Measurements from ENCODE around the gene C5orf22.
A peak's percentile ranks its signal among the peaks of the same experiment; 100 is the strongest.

Gene C5orf22

GRCh38 chr5:31531888-31532547 lies at the start of gene C5orf22, which contains the start of gene DROSHA:
Gene C5orf22 (plus strand): TSS chr5:31532301. CDS start chr5:31532393, 92 bp downstream.
Gene DROSHA (minus strand): TSS chr5:31532093. CDS start chr5:31529059, 3,034 bp downstream.
- DNase-seq: peak; percentile 94 to 95

DNA sequence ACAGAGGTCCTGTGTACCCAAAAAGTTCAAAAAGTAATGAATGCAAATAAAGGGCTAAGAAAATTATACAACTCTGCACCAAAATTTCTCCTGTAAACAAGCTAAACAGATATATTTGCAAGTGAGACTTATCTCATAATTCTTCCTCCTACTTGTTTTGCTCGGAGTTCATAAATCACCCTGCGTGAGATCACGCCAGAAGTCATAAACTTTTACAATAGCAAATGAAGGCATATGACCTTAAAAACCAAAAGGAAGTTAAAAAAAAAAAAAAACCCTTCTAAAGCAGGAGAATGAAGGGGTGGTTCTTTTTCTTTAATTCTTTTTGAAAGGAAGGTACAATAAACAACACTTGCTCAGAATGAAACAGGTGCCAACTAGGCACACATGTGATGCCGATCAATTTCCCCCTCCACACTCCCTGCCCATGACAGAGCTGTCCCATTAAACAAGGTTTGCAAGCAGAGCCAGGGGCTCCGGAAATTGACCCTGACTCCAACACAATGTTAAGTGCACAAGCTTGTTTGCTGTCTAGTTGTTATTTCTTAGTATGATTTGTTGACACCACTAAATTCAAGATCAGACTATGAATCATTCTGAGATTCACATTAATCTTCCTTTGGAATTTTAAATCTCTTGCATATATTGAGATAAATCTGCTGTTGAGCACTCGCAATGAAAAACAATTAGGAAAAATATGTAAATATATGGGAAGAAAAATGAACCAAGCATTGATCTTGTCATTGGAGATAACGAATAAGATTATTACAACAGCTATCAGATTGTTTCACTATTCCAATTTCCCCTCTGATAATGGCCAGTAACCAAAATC lies 46.5 kb upstream of the C5orf22 start:
- DNase-seq: no peak

DNA sequence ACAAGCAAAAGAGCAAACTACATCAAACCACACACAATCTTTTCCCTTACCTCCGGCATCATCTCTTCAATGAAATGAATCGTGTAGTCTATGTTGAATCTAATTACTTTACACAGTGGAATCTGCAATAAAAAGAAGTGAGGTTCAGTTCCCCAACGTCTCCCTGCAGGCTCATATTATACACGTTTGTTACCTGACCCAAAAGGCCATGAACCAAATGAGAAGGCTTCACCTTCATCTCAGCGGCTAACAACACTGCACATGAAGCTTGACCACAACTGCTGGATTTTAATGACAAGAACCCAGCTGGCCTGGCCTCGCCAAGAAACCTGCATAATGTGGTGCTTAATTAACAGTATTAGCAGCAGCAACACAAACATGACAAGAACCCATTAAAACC lies 45.7 kb upstream of the C5orf22 start:
- DNase-seq: no peak

DNA sequence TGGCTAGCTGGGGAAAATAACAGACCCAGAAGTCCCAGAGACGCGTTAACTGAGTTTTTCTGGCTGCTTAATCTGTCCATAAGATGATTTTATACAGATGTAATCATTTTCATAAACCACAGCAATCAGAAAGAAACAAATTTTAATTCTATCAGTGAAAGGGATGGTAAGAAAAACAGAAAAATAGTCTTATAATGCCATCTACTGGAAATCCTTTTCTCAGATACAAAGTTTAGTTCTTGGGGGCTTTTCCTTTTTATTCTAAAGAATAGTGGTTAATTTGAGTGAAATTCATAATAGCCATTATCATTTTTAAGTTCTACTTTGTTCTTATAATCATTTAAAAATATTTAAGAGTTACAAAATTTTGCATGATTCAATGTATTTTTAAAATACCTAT lies 44.6 kb upstream of the C5orf22 start:
- DNase-seq: no peak

DNA sequence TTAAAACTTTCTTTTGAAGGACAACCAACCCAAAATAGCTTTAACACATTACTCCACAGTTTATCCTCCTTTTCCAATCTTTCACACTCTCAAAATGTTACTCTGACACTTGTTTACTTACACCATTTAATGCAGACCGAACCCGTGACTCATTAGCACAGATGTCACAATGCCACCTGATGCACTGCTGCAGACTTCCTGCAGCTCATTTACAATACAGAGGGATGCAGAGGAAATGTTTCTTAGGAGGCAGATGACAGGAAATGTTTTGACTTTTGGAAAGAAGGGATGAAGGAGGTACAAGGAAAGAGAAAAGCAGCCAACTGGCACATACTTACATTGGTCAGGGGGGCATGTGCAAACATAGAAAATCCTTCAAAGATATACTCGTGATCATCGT lies 39.2 kb upstream of the C5orf22 start:
- no peak for DNase-seq

- DNase-seq: no peak
These were observed 36.8 kb upstream of the C5orf22 start for GRCh38 chr5:31495336-31495735.

DNA sequence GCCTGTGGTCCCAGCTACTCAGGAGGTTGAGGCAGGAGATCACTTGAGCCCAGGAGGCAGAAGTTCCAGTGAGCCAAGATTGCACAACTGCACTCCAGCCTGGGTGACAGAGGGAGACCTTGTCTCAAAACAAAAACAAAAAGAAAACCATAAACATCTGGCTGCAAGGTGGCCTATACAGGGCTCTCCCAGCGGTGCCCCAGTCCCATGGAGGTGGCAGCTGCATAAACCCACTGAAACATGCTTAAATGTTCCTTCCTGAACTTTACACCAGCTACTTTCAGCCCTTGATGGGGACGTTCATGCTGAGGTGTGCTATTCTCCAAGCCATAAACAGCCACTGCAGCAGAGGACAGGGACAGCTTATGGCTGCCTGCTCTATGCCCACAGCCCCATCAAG lies 35.8 kb upstream of the C5orf22 start:
- DNase-seq: no peak

GRCh38 chr5:31496891-31497290 lies 35.2 kb upstream of the C5orf22 start:
- no peak for DNase-seq

DNA sequence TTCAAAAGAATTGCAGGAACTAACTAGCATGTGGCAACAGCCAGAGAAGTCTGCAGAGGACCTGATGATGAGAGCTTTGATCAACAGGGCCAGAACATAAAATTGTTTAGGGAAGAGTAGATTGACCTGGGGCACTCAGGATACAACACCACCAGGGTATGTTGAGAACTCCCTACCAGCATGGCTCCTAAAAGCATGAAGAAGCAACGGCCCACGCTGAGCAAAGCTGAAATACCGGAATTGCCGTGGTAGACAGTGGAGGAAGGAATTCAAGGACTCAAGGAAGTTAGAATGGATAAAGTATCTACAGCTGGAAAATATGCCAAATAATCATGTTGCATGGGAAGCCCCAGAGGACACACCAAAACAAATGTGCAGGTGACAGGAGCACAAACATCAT lies 31.8 kb upstream of the C5orf22 start:
- DNase-seq: no peak

- DNase-seq: no peak
These were observed 29.6 kb upstream of the C5orf22 start for GRCh38 chr5:31502506-31502905.

DNA sequence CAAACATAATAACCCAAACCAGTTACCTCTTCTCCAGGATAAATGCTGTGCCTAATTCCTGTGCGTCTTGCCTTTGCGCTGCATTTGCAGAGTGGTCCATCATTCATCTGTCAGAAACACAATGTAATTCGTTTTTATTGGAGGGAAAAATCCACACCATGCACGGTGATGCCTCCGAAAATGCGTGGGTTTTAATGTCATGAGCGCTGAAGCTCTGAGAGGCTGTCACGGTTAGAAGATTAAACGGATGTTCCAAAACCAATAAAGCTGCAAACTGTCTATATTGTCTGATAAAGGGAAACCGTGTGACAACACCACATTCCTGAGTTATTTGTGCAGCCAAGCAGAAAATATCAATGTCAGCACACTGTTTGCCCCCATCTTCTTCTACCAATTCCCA lies 27.6 kb upstream of the C5orf22 start:
- no peak for DNase-seq

DNA sequence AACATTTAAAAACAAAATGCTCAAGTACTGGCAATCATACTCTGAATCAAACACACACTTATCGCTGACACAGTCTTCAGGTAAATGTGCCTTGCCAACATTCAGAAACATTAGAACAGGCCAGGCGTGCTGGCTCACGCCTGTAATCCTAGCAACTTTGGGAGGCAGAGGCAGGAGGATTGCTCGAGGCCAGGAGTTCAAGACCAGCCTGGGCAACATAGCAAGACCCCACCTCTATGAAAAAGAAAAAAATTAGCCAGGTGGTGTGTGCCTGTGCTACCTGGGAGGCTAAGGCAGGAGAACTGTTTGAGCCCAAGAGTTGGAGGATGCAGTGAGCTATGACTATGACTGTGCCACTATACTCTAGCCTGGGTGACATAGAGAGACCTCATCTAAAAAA lies 20.8 kb upstream of the C5orf22 start:
- no peak for DNase-seq

DNA sequence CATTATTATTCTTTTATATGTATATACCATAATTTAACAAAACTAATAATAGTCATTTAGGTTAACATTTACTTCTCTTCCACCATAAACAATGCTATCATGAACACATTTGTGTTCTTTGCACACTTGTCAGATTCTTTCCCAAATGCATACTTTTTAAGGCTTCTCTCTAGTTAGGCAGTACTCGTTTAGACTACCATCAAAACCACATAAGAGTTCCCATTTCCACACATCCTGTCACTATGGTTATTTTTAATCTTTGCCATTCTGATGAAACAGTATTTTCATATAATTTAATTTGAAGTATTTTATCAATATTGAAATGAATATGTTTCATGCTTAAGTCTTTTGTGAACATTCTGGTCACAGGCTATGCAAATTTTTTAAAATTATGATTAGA lies 15.3 kb upstream of the C5orf22 start:
- no peak for DNase-seq

DNA sequence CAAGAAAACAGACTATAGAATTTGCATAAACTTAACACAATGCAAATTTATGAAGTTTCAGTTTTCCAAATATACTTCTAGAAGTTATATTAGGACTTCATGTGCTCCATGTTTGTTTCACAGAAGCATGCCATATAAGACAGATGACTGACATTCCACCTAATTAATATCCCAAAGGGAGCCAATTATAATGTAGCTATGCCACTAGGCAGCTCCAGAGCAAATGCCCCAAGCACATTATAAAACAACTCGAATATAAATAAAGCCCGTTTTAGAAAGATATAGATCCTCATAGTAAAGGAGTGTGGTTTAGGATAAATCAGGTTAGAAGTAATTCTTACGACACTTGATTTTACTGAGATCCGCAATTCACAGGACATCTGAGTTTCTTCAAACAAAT lies 9.1 kb upstream of the C5orf22 start:
- no peak for DNase-seq

DNA sequence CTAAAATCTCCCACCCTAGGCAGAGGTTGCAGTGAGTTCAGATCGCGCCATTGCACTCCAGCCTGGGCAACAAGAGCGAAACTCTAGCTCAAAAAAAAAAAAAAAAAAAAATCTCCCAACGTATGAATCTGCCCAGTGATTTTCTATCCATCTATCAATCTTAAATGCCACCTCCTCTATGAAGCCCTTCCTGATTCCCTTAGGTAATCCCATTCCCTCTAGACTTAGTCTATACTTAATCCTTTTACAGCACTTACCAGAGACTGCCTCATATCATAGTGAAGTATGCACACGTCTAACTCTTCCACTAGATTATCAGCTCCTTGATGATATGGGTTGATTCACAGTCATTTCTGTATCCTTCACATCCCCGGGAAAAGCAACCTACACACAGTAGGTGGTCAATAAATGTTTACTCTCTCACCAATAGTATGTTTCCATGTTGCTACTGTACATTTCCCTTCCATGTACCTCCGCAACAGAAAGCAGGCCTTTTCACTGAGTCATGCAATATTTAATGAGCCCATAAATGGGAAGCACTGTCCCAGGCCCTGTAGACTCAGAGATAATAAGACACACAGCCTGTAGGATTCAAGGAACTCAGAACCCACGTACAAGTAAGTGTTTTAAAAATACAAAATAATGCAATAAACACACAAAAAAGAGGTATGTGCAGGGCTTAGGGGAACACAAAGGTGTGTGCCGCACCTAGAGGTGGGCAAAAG lies 1.4 kb upstream of the C5orf22 start:
- DNase-seq: no peak

DNA sequence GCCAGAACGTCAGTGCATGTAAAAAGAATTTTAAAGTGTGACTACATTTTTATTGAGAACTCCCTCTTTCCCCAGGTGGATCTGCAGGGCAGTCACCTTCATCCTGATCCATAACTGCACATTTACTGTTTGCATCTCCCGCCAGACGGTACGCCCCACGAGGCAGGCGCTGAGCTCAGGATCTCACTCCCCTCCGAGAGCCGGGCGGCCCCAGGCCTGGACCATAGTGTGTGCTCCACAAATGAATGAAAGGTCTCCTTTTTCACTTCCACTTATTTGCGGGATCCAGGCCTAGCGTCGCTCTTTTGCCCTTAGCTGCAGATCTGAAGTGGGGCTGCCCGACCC lies 586 bp upstream of the C5orf22 start:
- peak; percentile 28 to 31 for DNase-seq

- DNase-seq: no peak
These were observed 2.5 kb downstream of the C5orf22 start for GRCh38 chr5:31534527-31535046.

DNA sequence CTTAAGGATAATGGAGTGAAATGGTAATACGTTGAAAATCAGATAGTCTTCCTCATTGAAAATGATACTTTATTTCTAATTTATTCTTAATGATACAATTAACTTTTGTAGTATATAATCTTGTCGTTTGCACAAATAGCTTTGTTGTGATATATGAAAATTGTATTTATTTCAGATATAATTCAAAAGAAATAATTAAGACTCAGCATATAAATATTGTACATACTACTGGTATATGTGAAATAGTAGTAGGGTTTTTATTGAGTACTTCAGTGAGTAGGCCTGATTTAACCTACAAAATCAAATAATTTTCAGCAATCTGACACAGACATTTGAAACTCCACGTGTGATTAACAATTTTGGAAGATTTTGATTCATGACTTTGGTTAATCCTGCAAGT lies 4.8 kb downstream of the C5orf22 start:
- DNase-seq: no peak

DNA sequence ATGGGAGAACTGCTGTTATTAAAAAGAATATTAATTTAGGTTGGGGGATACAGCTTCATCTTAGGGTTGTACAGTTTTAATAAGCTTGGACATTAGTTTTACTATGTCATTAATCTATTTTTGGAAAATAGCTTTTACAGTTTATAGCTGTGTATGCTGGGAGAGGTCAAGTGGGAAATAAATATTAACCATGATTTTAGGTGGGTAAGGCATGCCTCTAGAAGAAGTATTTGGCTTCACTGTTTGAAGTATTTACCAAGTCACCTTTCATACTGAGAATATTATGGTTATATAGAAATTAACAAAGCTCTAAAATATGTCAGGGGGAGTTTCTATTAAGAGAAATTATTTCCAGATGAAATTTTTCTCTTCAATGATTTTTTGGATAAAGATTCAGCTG lies 5.2 kb downstream of the C5orf22 start:
- DNase-seq: no peak

- DNase-seq: no peak
These were observed 5.8 kb downstream of the C5orf22 start for GRCh38 chr5:31537851-31538250.

DNA sequence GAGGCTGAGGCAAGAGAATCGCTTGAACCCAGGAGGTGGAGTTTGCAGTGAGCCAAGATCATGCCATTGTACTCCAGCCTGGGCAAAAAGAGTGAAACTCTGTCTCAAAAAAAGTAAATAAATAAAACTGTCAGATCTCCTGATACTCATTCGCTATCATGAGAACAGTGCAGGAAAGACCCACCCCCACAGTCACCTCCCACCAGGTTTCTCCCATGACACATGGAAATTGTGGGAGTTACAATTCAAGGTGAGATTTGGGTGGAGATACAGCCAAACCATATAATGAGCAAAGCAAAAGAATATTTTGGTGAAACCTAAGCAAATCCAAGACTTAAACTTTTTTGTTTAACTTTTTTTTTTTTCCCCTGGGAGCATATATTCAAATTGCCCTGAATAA lies 17.0 kb downstream of the C5orf22 start:
- peak in 1 of 2 experiments; percentile 25 for DNase-seq

- no peak for DNase-seq
These were observed 19.8 kb downstream of the C5orf22 start for GRCh38 chr5:31551878-31552277.

- no peak for DNase-seq
These were observed 21.8 kb downstream of the C5orf22 start for GRCh38 chr5:31553863-31554262.

DNA sequence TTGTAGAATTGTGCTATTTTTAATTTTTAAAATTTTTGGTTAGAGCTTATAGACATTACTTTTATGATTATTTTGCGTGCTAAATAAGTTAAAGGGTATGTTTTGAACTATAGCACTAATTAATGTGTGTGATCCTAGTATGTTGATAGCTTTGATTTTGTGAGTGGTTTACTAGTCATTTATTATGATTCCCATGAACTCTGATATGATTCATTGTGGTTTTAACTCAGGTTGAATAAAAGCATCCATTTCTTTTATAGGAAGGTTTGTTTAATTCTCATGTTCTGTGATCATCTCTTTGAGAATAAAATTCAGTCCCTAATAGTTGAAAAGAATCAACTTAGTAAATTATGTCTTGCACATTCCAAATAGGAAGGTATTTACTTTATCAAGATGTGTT lies 22.5 kb downstream of the C5orf22 start:
- DNase-seq: no peak
